ENCODE measurements around the gene RNF41.
A peak's percentile ranks its signal among the peaks of the same experiment; 100 is the strongest.

RNF41 gene

GRCh38 chr12:56206452-56207166 is 15.1 kb downstream of the RNF41 start:
- no peak for DNase-seq (ENCODE audit: extremely low read depth, low read depth)

DNA sequence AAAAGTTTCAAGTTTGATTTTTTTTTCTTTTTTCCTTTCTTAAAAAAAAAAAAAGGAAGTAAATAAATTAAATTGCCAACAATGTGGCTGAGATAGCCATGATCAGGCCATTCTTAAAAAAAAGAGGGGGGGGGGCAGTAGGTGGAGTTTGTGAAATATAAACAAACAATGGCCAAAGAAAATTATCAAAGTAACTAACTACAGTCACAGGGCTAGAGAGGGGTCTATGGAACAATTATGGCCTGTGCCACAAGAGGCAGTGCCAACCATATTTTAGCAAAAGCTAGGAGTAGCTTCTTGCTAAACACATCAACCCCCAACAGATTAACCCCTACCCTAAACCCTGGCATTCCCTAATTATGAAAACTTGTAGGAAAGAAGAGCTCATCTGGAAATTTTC is 16.3 kb downstream of the RNF41 start:
- no peak for TF ChIP-seq CTCF (IDR thresholded peaks at IDR 0.05; ENCODE audit: low read depth, low read length)
- no peak for DNase-seq (ENCODE audit: extremely low read depth, low read depth)

More at GRCh38 chr12:56206452-56207166, 15.1 kb downstream of the RNF41 start:
- TF ChIP-seq CTCF (IDR thresholded peaks at IDR 0.05; ENCODE audit: low read depth, low read length), result peak; percentile 68

DNA sequence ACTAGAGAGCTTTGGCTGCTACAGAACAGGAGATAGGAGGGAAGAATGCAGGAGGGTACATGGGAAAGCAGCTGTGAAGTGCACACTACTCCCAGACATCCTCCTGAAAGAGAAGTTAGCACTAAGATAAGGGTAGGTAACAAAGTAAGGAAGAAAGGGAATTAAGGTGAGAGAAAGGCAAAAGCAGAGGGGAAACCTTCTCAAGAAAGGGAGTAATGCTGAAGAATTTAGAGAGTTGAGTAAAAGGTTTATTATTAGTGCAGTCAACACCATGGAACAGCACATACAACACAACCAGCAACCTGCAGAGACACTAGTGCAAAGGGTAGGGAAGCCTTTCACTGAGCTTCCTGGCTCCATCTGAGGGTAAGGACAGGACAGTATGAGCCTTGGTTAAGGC is 17.4 kb downstream of the RNF41 start:
- no peak for TF ChIP-seq CTCF (IDR thresholded peaks at IDR 0.05; ENCODE audit: low read depth, low read length)
- DNase-seq (ENCODE audit: extremely low read depth, low read depth), result no peak

- no peak for DNase-seq (ENCODE audit: extremely low read depth, low read depth)
- TF ChIP-seq CTCF (IDR thresholded peaks at IDR 0.05; ENCODE audit: low read depth, low read length), result no peak
These were observed 18.9 kb downstream of the RNF41 start for GRCh38 chr12:56202838-56203237.

GRCh38 chr12:56202366-56202765 is 19.4 kb downstream of the RNF41 start:
- no peak for DNase-seq (ENCODE audit: extremely low read depth, low read depth)
- TF ChIP-seq CTCF (IDR thresholded peaks at IDR 0.05; ENCODE audit: low read depth, low read length), result no peak

DNA sequence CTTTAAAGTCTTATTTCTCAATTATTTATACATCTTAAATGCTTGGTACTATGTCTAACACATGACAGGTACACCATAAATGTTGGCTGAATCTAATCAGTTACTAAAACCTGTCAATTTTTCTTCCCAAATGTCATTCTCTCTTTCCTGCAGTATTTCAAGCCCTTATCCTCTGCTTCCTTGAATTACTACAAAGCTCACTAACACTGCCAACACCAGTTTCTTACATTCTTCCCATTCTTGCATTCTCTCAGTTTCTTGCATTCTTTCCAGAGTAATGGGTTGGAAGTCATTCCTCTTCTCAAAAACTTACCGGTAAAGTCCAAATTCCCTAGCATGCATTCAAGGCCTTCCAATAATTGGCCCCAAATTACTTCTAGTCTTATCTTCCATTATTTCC is 22.9 kb downstream of the RNF41 start:
- DNase-seq (ENCODE audit: extremely low read depth, low read depth), result no peak
- no peak for TF ChIP-seq CTCF (IDR thresholded peaks at IDR 0.05; ENCODE audit: low read depth, low read length)

- no peak for TF ChIP-seq CTCF (IDR thresholded peaks at IDR 0.05; ENCODE audit: low read depth, low read length)
- no peak for DNase-seq (ENCODE audit: extremely low read depth, low read depth)
These were observed 23.6 kb downstream of the RNF41 start for GRCh38 chr12:56197921-56198635.

GRCh38 chr12:56196818-56197550 is 24.7 kb downstream of the RNF41 start:
- DNase-seq (ENCODE audit: extremely low read depth, low read depth), result peak; percentile 63

Data from AG09319 (cell line).